ENCODE results near the gene SPTB. TPM values are rescaled to one million over a fixed set of nuclear protein-coding genes. Genes with fewer than 3 reads are reported as not detected.

The SPTB gene
- total and polyA plus RNA-seq, 9 of the 15 experiments (the other 6 are each of a cell fraction or from before 2014, with no cell fraction given) = 0.21 to 45.9 (median 11.7) TPM

DNA sequence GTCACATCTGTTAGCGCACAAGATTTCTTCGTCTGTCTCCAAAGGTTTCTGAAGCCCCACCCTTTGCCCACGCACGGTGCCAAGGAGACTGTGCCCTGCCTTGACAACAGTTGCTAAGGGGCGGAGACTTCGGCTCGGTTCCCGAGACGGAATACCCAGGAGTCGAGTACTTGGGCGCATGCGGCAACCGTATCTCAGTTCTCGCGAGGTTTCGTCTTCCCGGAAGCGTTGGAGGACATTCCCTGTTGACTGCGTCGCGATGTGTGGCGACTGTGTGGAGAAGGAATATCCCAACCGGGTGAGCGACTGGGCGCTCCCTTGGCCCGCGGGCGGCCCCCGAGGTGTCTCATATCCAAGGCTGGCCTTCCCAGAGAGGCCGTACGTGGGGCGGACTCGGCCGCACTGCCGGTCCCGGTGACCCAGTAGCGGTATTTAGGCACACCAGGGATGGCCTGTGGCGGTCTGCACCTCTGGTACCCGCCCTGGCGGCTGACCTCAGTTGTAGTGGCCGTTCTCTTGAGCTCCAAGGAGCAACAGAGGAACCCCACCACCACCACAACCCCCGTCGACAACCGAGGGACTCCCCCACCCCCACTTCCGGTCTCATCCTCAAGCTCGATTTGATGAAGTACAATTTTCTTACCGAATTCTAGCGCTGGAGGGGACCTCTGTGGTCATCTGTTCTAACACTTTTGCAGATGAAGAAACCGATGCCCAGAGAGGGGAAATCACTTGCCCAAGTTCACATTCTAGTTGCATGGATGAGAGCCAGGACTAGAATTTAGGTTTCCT, 34.7 kb upstream of the SPTB start, which contains the start of gene CHURC1 (continued):
- TF ChIP-seq, protein P1, sequence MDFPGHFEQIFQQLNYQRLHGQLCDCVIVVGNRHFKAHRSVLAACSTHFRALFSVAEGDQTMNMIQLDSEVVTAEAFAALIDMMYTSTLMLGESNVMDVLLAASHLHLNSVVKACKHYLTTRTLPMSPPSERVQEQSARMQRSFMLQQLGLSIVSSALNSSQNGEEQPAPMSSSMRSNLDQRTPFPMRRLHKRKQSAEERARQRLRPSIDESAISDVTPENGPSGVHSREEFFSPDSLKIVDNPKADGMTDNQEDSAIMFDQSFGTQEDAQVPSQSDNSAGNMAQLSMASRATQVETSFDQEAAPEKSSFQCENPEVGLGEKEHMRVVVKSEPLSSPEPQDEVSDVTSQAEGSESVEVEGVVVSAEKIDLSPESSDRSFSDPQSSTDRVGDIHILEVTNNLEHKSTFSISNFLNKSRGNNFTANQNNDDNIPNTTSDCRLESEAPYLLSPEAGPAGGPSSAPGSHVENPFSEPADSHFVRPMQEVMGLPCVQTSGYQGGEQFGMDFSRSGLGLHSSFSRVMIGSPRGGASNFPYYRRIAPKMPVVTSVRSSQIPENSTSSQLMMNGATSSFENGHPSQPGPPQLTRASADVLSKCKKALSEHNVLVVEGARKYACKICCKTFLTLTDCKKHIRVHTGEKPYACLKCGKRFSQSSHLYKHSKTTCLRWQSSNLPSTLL (IDR thresholded peaks at IDR 0.05) = no peak
- TF ChIP-seq YBX1 (IDR thresholded peaks at IDR 0.05) = no peak
- peak; percentile 47 for TF ChIP-seq HMGN3 (IDR thresholded peaks at IDR 0.05; ENCODE audit: borderline replicate concordance, extremely low read depth, insufficient read length, low read depth, low read length)
- TF ChIP-seq POLR2G (IDR thresholded peaks at IDR 0.05; ENCODE audit: low read depth, low read length) = peak; percentile 91
- no peak for TF ChIP-seq SMAD2 (IDR thresholded peaks at IDR 0.05; ENCODE audit: low read depth, low read length)
- no peak for TF ChIP-seq ILK (tag; IDR thresholded peaks at IDR 0.05; ENCODE audit: borderline replicate concordance, low read depth)
- TF ChIP-seq RCOR1 (IDR thresholded peaks at IDR 0.05; ENCODE audit: borderline replicate concordance in 1 of 2, low read depth in 2 of 2, low read length in 2 of 2) = no peak
- no peak for TF ChIP-seq ZNF589 (CRISPR knock-in tag; IDR thresholded peaks at IDR 0.05; ENCODE audit: low read depth)
- TF ChIP-seq U2AF2 (optimal IDR thresholded peaks at IDR 0.05; ENCODE audit: low read depth, low read length) = no peak
- TF ChIP-seq, protein P2, sequence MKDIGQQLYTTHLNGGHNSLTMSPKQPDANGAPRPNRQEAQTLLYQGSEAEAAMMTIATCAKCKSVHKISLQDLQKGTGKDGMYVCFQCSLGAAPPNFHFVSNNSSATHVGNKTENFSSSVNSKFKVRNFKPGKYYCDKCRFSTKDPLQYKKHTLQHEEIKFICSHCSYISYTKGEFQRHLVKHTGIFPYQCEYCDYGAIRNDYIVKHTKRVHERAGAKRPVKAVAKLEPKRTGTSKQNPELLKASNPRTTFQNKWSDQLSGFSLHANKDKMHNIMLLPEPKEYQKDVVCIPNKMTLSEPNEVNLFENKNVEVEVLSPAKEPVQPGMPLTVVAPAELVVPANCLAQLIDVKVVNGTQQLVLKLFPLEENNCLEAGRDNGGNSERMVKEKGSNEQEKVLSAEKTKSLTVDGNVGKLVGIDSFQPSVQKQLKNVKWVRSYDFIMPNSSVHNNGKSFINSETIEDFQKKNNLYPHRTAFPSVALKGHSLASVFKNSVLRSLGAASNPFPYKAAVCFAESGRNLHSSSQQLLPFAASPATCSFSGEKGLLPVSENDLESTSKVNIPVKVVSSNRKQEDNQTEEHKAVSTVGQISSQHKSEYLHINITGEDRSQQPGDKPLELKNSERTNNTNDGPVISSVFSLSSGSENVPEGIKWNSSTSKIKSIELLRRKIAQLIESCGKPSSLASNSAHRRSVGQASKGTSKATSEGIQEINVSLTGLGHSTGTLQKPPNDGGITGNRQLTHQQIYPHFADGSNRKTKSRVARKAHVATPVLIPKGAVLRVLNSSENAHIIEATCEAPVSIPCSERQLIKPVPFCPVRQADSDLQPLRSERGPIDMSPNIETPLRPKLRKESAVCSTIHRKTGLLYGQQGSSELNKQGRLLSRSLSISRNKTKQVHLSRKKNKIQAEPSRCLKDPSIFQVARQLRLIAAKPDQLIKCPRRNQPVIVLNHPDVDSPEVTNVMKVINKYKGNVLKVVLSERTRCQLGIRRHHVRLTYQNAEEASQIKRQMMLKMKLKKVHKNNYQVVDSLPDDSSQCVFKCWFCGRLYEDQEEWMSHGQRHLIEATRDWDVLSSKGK (CRISPR knock-in tag; IDR thresholded peaks at IDR 0.05) = no peak
- TF ChIP-seq, protein P3, sequence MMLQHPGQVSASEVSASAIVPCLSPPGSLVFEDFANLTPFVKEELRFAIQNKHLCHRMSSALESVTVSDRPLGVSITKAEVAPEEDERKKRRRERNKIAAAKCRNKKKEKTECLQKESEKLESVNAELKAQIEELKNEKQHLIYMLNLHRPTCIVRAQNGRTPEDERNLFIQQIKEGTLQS (IDR thresholded peaks at IDR 0.05) = no peak
- TF ChIP-seq, protein P3 (CRISPR knock-in tag; conservative IDR thresholded peaks at IDR 0.05) = no peak
- TF ChIP-seq STAT5B (CRISPR knock-in tag; IDR thresholded peaks at IDR 0.05) = no peak
- no peak for TF ChIP-seq FOS (IDR thresholded peaks at IDR 0.05; ENCODE audit: extremely low read depth, insufficient read length)
- peak; percentile 85 for TF ChIP-seq POLR2B (IDR thresholded peaks at IDR 0.05; ENCODE audit: low read depth, partially characterized antibody)
- TF ChIP-seq BCL6 (CRISPR knock-in tag; IDR thresholded peaks at IDR 0.05) = no peak
- no peak for TF ChIP-seq ZNF644 (tag; IDR thresholded peaks at IDR 0.05; ENCODE audit: low read depth)
- TF ChIP-seq BDP1 (IDR thresholded peaks at IDR 0.05; ENCODE audit: insufficient read depth, insufficient read length) = no peak

Data from K562 (cell line).